K562 (cell line): ENCODE measurements around the gene LSP1. TPM values are rescaled to one million over a fixed set of nuclear protein-coding genes. Genes with fewer than 3 reads are reported as not detected.
A peak's percentile ranks its signal among the peaks of the same experiment; 100 is the strongest.

ENCODE experiments used
- GTF2B ChIP-seq: IDR thresholded peaks from 2 replicates; pipeline ENCODE4 v1.6.1; 2011; ENCODE audit not compliant: insufficient read length; ENCODE audit errors: extremely low read depth
- HLTF ChIP-seq: fragments of 450-650 bp; IDR thresholded peaks from 2 replicates; pipeline ENCODE4 v1.6.1; 2016
- ZBTB40 ChIP-seq, 2 experiments: fragments of 450-650 bp in 1 of 2; sonication (generic) in 1 of 2; formaldehyde crosslinking in 1 of 2; IDR thresholded peaks; 2 replicates each; pipeline versions ENCODE4 v1.7.1 to v1.9.0; 2016 to 2022; ENCODE audit warnings: inconsistent platforms in 1 of 2, mild to moderate bottlenecking in 1 of 2, missing genetic modification reagents in 1 of 2
- ZNF398 ChIP-seq: fragments of 250-450 bp; sonication (Bioruptor Pico); IDR thresholded peaks from 2 replicates; pipeline ENCODE4 v1.8.0; 2021; ENCODE audit warnings: moderate library complexity, mild to moderate bottlenecking, inconsistent platforms
- ZNF518B ChIP-seq: fragments of 250-450 bp; sonication (Bioruptor Pico); IDR thresholded peaks from 2 replicates; pipeline ENCODE4 v1.5.0; 2021; ENCODE audit warnings: mild to moderate bottlenecking, moderate library complexity
- polyA plus RNA-seq, 8 experiments: library from polyadenylated mRNA; depleted of rRNA in 4 of 8; stranded (reverse) in 5 of 8; unstranded in 3 of 8; fragments of >200 nt; fragmentation: Nextera tagmentation in 2 of 8; fragmentation: Illumina TruSeq in 1 of 8; extraction: Ambion mirVana in 2 of 8; extraction: Trizol in 1 of 8; gene quantifications; 2 replicates each; pipeline versions ENCODE4 v1.2.1 to v1.2.3, GENCODE V29; 2011 to 2014; ENCODE audit warnings: inconsistent platforms in 1 of 8, missing spikeins in 1 of 8
- total RNA-seq, 7 experiments: library from RNA; depleted of rRNA in 6 of 7; stranded (reverse); fragments of >200 nt in 6 of 7; fragmentation: Illumina TruSeq in 2 of 7; extraction: Trizol in 2 of 7; gene quantifications; 2 replicates each; pipeline versions ENCODE4 v1.2.1 to v1.2.3, GENCODE V29; 2011 to 2021; ENCODE audit warnings: low replicate concordance in 1 of 7

The LSP1 gene
- total and polyA plus RNA-seq, 9 of the 15 experiments (the other 6 are each of a cell fraction or from before 2014, with no cell fraction given), result 0.08 to 2.9 (median 0.65) TPM; not detected in 2

GRCh38 chr11:1844221-1845094, 8.4 kb upstream of the LSP1 start (continued):
- TF ChIP-seq ZNF518B (no peak), ZNF398 (CRISPR knock-in tag) (no peak), GTF2B (no peak), HLTF (peak; percentile 91; the same call in 1 of the 2 replicates), ZBTB40 (IDR thresholded peaks at IDR 0.05) (peak; percentile 46; the same call in 1 of the 2 replicates), ZBTB40 (CRISPR knock-in tag; IDR thresholded peaks at IDR 0.05) (no peak)
